Gastrocnemius medialis (tissue), 4 donors: Measurements from ENCODE around the gene GPR87. TPM values are rescaled to one million over a fixed set of nuclear protein-coding genes. Genes with fewer than 3 reads are reported as not detected.

Source experiments
- ATAC-seq, 2 donors: fragments of 150-250 bp; one replicate each; pipeline ENCODE4 v1.9.1; 2016
- DNase-seq, 2 donors: peaks; one replicate each; pipeline ENCODE4 v3.0.0-alpha.2; 2019
- H3K27ac ChIP-seq, 4 donors: fragments of 200-600 bp; sonication (generic); 1 replicate in 1 of 4; 2 replicates in 3 of 4; pipeline ENCODE4 v1.5.1; 2016 to 2018; ENCODE audit warnings: mild to moderate bottlenecking in 2 of 4, moderate library complexity in 1 of 4
- H3K27me3 ChIP-seq, 3 donors: fragments of 200-600 bp; sonication (generic) in 2 of 3; 1 replicate in 1 of 3; 2 replicates in 2 of 3; pipeline versions ENCODE4 v1.5.1 to v1.6.0; 2016 to 2019; ENCODE audit warnings: mild to moderate bottlenecking in 1 of 3, moderate library complexity in 1 of 3
- H3K36me3 ChIP-seq, 2 donors: fragments of 200-600 bp; sonication (generic) in 1 of 2; one replicate each; pipeline ENCODE4 v1.5.1; 2017 to 2018
- H3K4me1 ChIP-seq, 2 donors: fragments of 200-600 bp; sonication (generic) in 1 of 2; one replicate each; pipeline ENCODE4 v1.5.1; 2016 to 2017; ENCODE audit warnings: mild to moderate bottlenecking in 2 of 2
- H3K4me3 ChIP-seq, 4 donors: fragments of 200-600 bp; sonication (generic) in 3 of 4; 1 replicate in 1 of 4; 2 replicates in 3 of 4; pipeline ENCODE4 v1.5.1; 2016 to 2019; ENCODE audit warnings: mild to moderate bottlenecking in 2 of 4
- H3K9me3 ChIP-seq, 3 donors: fragments of 200-600 bp; sonication (generic) in 2 of 3; 1 replicate in 1 of 3; 2 replicates in 2 of 3; pipeline ENCODE4 v1.5.1; 2016 to 2019
- CTCF ChIP-seq, 5 experiments: fragments of 450-650 bp in 3 of 5; fragments of 200-600 bp in 2 of 5; sonication (generic) in 2 of 5; IDR thresholded peaks in 4 of 5; conservative IDR thresholded peaks in 1 of 5; 1 replicate in 4 of 5; 2 replicates in 1 of 5; pipeline ENCODE4 v1.5.1; 2016 to 2019; ENCODE audit warnings: antibody characterized with exemption in 5 of 5, mild to moderate bottlenecking in 3 of 5, moderate library complexity in 3 of 5
- POLR2A ChIP-seq, 2 donors: fragments of 450-650 bp; IDR thresholded peaks; one replicate each; pipeline ENCODE4 v1.6.1; 2017; ENCODE audit warnings: antibody characterized with exemption in 2 of 2, mild to moderate bottlenecking in 2 of 2, moderate library complexity in 2 of 2
- in situ Hi-C, 4 donors: fragments of 200-750 bp; cut with MboI; loops; one replicate each; pipeline versions ENCODE4 v1.15.0 to v1.8.0; 2017; ENCODE audit warnings: low sequenced_read_pairs in 4 of 4
- intact Hi-C: fragments of 100-400 bp; cut with DNase I; formaldehyde crosslinking; loops from one replicate; pipeline ENCODE4 v1.15.1; 2023; ENCODE audit warnings: low total_unique reads
- total RNA-seq, 4 donors: library from RNA; depleted of rRNA; stranded (reverse); fragments of >200 nt; gene quantifications; one replicate each; pipeline versions ENCODE4 v1.1.0 to v1.2.3, GENCODE V29; 2016

Gene GPR87
- total RNA-seq, 4 donors from 2014 or later, result not detected

GRCh38 chr3:151305060-151305774 lies 11.4 kb downstream of the GPR87 start:
- intact Hi-C loops (no loop called here), in situ Hi-C loops (no loop called here)
- DNase-seq, result peak in 1 of 2 donors; percentile 53
- H3K36me3 ChIP-seq, result no peaks in the 10 kb centered on the region
- no peaks in the 10 kb centered on the region for H3K4me1 ChIP-seq
- no peaks in the 10 kb centered on the region for H3K9me3 ChIP-seq
- no peak overlapping the region for H3K27ac ChIP-seq
- ATAC-seq, result peak; percentile 47 to 74
- no peak for TF ChIP-seq POLR2A (IDR thresholded peaks at IDR 0.05)
- no peak for TF ChIP-seq CTCF (IDR thresholded peaks at IDR 0.05 in 4 of 5, conservative IDR thresholded peaks at IDR 0.05 in 1 of 5)
- H3K4me3 ChIP-seq, result no peak overlapping the region
- no peaks in the 10 kb centered on the region for H3K27me3 ChIP-seq

- in situ Hi-C loops, result no loop called here
- no peaks in the 10 kb centered on the region for H3K27me3 ChIP-seq
- DNase-seq (no peak), ATAC-seq (no peak)
- no peaks in the 10 kb centered on the region for H3K36me3 ChIP-seq
- no peak overlapping the region for H3K27ac ChIP-seq
- no peaks in the 10 kb centered on the region for H3K4me1 ChIP-seq
- no peak overlapping the region for H3K4me3 ChIP-seq
- no peaks in the 10 kb centered on the region for H3K9me3 ChIP-seq
- intact Hi-C loops, result no loop called here
- TF ChIP-seq POLR2A (IDR thresholded peaks at IDR 0.05) (no peak), CTCF (IDR thresholded peaks at IDR 0.05 in 4 of 5, conservative IDR thresholded peaks at IDR 0.05 in 1 of 5) (no peak)
These were observed 12.9 kb downstream of the GPR87 start for GRCh38 chr3:151303751-151304150.

- no peaks in the 10 kb centered on the region for H3K27me3 ChIP-seq
- no peak overlapping the region for H3K27ac ChIP-seq
- intact Hi-C loops (no loop called here), in situ Hi-C loops (no loop called here)
- ATAC-seq (no peak), DNase-seq (no peak)
- H3K36me3 ChIP-seq, result no peaks in the 10 kb centered on the region
- H3K9me3 ChIP-seq, result no peaks in the 10 kb centered on the region
- no peak overlapping the region for H3K4me3 ChIP-seq
- H3K4me1 ChIP-seq, result no peaks in the 10 kb centered on the region
- no peak for TF ChIP-seq POLR2A (IDR thresholded peaks at IDR 0.05)
- TF ChIP-seq CTCF (IDR thresholded peaks at IDR 0.05 in 4 of 5, conservative IDR thresholded peaks at IDR 0.05 in 1 of 5), result no peak
These were observed 14.8 kb downstream of the GPR87 start for GRCh38 chr3:151301787-151302186.

- Histone ChIP-seq H3K4me3 (no peak overlapping the region), H3K4me1 (no peaks in the 10 kb centered on the region), H3K27me3 (no peaks in the 10 kb centered on the region), H3K27ac (no peak overlapping the region), H3K36me3 (no peaks in the 10 kb centered on the region), H3K9me3 (no peaks in the 10 kb centered on the region)
- intact Hi-C loops, result no loop called here
- in situ Hi-C loops, result no loop called here
- DNase-seq (no peak), ATAC-seq (no peak)
- no peak for TF ChIP-seq POLR2A (IDR thresholded peaks at IDR 0.05)
- TF ChIP-seq CTCF (IDR thresholded peaks at IDR 0.05 in 4 of 5, conservative IDR thresholded peaks at IDR 0.05 in 1 of 5), result no peak
These were observed 16.1 kb downstream of the GPR87 start for GRCh38 chr3:151300539-151300938.

- TF ChIP-seq POLR2A (IDR thresholded peaks at IDR 0.05) (no peak), CTCF (IDR thresholded peaks at IDR 0.05 in 4 of 5, conservative IDR thresholded peaks at IDR 0.05 in 1 of 5) (no peak)
- H3K36me3 ChIP-seq, result no peaks in the 10 kb centered on the region
- H3K4me1 ChIP-seq, result no peaks in the 10 kb centered on the region
- H3K27me3 ChIP-seq, result no peaks in the 10 kb centered on the region
- no peak overlapping the region for H3K4me3 ChIP-seq
- DNase-seq (no peak), ATAC-seq (no peak)
- no peak overlapping the region for H3K27ac ChIP-seq
- intact Hi-C loops (no loop called here), in situ Hi-C loops (no loop called here)
- no peaks in the 10 kb centered on the region for H3K9me3 ChIP-seq
These were observed 17.6 kb downstream of the GPR87 start for GRCh38 chr3:151299006-151299405.
